GM21825 (cell line): Measurements from ENCODE around the gene LILRA5.
"Not testable (repeated sequence)": the region's sequence is repeated elsewhere in the genome, so short reads cannot be mapped to it uniquely, and the experiment has no call there.

Experiments used
- ATAC-seq: cut with Tn5 transposase; IDR thresholded peaks from one replicate; pipeline ENCODE4 v1.9.1; 2021; ENCODE audit warnings: mild to moderate bottlenecking, moderate library complexity; ENCODE audit not compliant: unreplicated experiment

LILRA5 gene

DNA sequence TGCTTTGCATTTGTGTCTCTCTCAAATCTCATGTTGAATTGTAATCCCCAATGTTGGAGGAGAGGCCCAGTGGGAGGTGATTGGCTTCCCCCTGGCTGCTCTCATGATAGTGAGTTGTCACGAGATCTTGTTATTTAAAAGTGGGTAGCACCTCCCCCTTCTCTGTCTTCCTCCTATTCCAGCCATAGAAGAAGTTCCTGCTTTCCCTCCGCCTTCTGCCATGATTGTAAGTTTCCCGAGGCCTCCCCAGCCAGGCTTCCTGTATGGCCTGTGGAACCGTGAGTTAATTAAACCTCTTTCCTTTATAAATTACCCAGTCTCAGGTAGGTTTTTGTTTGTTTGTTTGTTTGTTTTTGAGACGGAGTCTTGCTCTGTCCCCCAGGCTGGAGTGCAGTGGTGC is 22.2 kb upstream of the LILRA5 start:
- no peak for ATAC-seq

DNA sequence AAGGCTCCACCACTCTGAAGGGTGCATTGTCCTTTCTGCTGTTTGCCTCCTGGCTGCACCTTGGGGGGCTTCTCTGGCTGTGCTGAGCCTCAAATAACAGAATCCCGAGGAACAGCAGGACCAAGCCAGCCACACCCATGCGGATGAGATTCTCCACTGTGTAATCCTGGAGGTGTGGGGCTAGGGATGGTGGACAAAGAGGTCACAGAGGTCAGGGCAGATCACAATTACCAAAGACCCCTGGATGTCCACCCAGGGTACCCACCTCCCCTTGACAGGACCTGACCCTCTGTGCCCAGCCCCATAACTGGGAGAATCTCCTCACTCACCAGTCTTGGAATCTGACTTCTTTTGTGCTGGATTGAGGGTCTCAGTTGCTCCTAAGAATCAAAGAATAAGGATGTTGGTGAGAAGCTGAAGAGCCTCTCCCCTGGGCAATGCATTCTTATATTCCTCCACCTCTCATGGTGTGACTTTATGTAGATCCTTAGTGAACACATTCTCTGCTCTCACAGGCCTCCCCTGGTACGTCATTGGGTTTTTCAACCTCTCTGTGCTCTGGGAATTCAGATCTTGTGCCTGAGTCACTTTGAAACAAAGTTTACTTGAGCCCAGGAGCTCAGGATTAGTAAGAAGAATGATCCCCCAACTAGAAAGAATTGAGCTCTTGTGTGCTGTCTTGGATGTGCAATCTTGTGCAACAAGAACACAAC is 20.8 kb upstream of the LILRA5 start:
- no peak for ATAC-seq

DNA sequence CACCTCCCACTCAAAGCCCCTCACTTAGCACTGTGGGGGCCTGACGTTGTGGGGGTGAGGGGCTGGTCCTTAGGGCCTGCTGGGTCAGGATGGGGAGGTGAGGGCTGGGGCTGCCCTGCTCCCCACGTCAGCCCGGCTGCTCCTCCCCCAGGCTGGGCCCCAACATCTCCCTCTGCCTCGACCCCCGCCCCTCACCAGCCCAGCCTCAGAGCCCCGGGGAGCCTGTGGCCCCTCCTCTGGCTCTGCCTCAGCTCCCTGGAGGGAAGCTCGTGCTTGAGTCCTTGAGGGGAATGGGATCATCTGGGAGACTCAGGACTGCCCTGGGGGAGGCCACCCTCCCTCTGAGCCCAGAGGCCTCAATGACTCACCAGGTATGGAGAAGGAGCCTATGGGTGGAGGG is 19.2 kb upstream of the LILRA5 start:
- ATAC-seq: no peak

DNA sequence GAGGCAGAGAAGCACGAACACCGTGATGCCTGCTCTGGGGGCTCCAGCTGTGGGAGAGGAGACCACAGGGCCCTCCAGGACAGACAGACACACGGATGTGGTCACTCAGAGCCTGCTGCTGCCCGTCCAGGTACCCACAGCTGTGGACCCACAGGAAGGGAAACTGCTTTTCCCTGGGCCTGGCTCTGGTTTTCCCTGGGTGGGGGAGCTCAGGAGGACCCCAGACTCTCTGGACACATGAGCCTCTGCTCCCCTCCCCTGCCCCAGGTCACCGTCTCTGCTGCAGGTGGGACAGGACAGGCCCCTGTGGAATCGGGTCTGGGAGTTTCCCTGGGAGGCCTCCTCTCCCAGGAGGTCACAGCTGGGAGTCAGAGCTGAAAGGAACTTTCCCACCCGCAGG is 18.7 kb upstream of the LILRA5 start:
- no peak for ATAC-seq

DNA sequence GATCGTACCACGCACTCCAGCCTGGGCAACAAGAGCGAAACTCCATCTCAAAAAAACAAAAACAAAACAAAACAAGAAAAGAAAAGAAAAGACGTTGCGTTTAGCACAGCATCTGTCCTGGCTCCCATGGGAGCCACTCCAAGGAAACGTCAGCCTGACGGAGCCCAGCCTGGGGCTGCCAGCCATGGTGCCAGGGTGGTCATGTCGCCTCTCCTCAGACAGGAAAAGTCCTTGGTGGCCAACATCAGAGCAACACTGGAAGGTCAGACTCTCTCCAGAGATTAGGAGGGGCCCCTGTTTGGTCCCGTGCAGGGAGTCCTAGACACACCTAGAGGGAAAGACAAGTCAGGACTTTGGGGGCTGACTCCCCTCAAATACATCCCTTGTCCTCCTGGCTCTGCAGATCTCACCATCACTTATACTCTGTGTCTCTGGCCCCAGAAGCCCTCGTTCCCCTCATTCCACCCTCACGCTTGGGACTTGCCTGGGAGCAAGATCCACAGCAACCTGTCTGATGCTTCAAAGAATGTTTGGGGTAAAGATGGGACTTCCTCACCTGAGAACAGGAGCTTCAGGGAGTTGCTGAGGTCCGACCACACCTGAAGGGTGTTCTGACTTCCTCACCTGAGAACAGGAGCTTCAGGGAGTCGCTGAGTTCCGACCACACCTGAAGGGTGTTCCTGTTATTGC is 16.7 kb upstream of the LILRA5 start:
- no peak for ATAC-seq

DNA sequence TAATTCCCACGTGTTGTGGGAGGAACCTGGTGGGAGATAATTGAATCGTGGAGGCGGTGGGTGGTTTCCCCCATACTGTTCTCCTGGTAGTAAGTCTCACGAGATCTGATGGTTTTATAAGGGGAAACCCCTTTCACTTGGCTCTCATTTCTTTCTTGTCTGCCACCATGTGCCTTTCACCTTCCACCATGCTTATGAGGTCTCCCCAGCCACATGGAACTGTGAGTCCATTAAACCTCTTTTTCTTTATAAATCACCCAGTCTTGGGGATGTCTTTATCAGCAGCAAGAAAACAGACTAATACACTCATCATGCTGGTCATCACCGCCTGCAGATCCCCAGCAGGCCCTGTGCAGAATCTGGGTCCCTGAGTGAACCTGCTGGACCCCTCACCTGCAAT is 15.8 kb upstream of the LILRA5 start:
- not testable (repeated sequence) for ATAC-seq

DNA sequence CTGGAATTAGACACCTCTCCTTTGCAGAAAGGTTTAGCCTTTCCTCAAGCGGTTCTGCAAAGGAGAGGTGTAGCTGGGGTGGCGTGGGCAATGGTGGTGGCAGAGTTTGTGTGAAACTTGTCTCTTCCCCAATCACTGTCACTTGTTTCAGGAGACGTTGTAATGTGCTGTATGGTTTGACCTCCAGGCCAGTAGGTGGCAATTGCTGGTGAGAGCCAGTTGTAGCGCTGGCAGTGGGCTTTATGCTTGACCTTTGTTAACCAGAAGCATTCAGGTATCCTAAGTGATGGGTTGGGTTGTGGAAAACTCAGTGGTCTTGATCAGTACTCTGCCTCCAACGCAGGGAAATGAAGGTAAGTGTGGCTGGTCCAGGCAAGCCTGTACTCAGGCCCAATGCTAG is 12.7 kb upstream of the LILRA5 start:
- no peak for ATAC-seq

DNA sequence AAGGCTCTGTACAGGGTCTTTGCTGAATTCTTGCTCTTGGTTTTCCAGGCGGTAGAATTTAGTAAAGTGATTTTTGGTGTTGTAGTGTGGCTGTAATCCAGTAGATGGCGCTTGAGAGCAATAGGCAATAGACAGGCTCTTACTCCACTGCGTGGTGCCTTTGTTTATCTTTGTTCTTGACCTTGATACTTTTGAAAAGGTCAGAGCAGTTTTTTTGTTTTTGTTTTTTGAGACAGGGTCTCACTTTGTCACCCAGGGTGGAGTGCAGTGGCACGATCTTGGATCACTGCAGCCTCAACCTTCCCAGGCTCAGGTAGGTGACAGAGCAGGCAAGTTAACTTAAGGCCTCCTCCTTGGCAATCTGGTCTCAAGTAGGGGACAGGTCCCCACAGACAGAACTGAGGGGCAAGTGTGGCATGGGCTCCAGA is 12.2 kb upstream of the LILRA5 start:
- ATAC-seq: no peak

DNA sequence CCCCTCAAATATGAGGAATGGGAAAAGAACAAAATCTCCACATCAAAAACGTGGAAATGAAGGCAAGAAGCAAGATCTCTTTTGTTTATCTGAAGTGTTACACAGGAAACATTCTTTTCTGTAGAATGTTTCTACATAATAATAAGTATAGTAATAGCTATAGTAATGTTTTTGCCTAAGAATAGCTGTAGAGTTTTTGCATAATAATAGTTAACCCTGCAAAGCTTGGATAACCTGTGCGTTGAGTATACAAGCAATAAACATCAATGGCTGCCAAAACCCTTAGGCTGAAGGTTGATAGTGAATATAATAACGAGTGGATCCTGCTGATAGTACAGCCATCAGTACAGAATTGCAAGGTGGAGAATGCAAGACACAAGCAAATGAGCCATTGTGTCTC is 11.1 kb upstream of the LILRA5 start:
- ATAC-seq: no peak

DNA sequence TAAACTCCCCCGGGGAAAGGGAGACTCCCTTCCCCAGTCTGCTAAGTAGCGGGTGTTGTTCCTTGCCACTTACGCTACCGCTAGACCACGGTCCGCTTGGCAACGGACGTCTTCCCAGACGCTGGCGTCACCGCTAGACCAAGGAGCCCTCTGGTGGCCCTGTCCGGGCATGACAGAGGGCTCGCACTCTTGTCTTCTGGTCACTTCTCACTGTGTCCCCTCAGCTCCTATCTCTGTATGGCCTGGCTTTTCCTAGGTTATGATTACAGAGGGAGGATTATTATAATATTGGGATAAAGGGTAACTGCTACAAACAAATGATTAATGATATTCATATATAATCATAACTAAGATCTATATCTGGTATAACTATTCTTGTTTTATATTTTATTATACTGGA is 10.0 kb upstream of the LILRA5 start:
- ATAC-seq: not testable (repeated sequence)

DNA sequence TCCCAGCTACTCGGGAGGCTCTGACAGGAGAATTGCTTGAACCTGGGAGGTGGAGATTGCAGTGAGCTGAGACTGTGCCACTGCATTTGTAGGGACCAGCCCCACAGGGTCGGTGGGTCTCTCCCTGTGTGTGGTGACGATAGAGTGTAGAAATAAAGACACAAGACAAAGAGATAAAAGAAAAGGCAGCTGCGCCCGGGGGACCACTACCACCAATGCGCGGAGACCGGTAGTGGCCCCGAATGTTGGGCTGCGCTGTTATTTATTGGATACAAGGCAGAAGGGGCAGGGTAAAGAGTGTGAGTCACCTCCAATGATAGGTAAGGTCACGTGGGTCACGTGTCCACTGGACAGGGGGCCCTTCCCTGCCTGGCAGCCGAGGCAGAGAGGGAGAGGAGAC is 9.3 kb upstream of the LILRA5 start:
- not testable (repeated sequence) for ATAC-seq

DNA sequence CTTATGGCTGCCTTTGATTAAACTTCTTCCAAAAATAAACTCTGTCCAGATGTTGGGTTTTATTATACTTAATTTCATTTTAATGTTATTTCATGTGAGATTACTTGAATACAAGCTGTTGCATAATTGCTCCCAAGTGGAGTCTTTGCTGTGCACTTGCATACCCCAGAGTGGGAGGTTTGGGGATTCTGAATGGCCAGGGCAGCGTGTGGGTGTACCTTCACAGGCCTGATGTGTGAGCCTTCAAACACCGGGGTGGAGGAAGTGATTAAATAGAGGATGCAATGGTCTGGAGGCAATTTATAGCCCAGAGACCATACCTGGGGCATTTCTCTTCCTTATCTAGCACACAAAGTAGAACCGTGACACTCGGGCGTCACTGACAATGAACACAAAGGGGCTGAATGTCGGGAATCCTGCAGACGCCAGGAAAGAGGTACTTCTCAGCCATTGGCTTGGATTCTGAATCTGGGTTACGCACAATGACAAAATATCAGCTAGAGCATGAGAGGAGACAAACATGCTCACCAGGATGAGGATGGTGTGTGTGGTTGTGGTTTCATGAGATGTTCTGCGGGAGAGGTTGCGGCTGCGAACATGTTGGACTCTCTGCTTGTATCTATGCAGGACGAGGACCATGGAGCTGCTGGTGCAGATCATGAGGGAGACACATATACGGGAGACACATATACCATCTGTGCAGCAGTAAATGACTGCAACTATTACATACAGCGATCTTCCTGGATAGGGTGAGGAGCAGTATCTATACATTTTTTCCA is 7.1 kb upstream of the LILRA5 start:
- ATAC-seq: no peak

DNA sequence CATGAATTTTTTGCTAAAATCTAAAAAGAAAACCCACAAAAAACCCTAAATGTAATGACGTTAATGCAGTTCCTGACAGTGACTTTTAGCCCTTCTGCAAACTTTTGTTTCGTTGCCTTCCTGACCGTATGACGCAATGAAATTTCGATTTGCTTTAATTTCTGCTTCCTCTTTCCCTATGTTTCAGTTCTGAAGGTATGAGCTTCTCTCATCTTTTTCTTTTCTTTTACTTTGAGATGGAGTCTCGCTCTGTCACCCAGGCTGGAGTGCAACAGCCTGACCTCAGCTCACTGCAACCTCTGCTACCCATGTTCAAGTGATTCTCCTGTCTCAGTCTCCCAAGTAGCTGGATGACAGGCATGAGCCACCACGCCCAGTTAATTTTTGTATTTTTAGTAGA is 6.1 kb upstream of the LILRA5 start:
- no peak for ATAC-seq

DNA sequence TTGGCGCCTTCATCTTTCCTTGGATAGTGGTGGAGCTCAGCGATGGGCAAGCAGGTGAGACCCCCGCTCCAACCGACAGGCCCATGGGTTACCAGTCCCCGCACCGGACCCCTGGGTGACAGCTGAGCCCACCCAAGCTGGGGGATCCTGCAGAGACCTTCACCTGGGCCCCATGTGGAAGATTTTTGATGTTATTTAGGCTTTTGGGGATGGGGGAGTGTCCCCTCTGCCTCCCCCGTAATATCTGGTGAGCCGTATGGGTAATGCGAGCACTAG is 4.9 kb upstream of the LILRA5 start:
- no peak for ATAC-seq

DNA sequence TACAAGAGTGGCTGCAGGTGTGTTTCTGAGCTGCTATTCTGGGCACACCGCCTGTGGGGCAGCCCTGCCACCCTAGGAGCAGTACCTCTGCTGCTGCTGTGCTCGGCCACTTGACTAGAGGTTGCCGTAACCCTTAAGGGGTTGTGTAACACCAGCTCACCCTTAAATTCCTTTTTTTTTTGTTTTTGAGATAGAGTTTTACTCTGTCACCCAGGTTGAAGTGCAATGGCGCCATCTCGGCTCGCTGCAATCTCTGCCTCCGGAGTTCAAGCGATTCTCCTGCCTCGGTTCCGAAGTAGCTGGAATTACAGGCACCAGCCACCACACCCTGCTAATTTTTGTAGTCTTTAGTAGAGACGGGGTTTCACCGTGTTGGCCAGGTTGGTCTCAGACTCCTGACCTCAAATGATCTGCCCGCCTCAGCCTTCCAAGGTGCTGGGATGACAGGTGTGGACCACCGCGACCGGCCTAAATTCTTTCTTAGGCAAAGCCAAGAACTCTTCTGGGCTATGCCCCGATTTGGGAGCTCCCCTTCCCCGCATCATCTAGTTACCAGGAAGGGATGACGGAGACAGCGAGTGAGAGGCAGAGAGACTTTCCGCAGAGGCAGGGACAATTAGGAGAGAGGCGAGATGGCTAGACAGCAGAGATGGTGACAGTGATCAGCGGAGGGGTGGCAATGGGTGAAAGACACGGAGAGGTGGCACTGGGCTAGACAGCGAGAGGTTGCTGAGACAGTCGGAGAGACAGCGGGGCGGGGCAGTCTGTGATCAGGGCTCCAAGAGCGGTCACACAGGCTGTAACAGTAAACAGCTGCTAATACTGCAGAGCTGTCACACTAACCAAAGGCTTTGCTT is 4.4 kb upstream of the LILRA5 start:
- no peak for ATAC-seq

DNA sequence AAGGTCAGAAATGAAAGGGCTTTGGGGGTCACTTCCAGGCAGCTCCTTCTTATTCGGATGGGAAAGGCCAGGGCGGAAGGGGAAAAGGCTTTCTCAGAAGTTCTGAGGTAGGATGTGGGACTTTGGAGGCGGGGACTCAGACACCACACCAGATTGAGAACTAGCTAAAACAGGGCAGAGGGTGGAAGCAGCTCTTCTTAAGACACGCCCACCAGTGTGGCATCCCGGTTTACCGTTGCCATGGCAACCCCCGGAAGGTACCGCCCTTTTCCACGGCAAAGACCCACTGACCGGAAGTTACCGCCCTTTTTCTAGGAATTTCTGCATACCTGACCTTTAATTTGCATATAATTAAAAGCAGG is 3.8 kb upstream of the LILRA5 start:
- ATAC-seq: no peak

DNA sequence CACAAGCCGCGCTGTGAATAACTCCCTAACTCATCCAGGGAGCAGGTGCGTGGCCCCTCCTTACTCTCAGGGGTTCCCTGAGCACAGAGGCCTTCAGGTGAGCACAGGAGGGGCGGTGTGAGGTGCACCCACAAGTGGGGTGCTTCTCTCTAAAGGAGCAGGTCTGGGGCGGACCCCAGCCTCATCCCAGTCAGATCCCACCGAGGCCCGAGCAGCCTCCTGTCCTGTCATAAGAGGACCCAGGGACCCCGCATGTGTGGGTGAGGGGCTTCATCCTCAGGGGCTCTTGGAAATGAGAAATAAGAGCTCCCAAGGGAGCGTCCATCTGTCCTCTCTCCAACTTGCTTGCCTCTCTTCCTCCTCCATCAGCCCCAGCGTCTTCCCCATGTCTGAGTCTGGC is 3.0 kb upstream of the LILRA5 start:
- no peak for ATAC-seq

DNA sequence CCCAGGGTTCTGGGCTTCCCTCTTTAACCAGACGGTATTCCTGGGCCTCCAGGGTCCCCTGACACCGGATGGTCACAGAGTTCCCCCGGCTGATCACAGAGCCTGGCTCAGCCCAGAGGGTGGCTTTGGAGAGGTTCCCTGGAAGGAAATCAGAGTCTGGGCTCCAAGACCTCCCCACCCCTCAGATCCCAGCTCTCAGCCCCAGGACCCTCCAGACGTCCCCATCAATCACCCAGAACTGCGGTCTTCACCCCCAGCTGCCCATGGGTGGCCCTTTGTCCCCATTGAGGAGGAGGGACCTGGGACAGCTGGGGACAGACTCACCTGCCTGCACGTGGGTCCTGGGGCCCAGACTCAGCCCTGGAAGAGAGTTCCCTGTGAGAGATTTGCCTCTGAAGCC is 955 bp downstream of the LILRA5 start:
- ATAC-seq: no peak

DNA sequence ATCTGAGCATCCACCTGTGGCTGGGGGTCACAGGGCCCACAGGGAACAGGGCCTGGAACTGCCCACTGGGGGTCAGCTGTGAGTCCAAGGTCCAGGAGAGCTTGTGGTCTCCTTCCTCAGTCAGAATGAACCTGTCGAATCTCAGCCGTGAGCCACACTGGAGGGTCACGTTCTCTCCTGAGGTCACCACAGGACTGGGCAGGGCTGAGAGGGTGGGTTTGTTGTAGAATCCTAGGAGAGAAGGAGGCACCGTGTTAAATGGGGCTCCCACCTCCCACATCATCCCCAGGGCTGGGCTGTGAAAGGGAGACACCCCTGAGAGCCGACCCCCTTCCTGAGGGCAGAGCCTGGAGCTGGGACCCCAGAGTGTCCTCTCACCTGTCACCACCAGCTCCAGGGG is 1.5 kb downstream of the LILRA5 start:
- ATAC-seq: no peak

DNA sequence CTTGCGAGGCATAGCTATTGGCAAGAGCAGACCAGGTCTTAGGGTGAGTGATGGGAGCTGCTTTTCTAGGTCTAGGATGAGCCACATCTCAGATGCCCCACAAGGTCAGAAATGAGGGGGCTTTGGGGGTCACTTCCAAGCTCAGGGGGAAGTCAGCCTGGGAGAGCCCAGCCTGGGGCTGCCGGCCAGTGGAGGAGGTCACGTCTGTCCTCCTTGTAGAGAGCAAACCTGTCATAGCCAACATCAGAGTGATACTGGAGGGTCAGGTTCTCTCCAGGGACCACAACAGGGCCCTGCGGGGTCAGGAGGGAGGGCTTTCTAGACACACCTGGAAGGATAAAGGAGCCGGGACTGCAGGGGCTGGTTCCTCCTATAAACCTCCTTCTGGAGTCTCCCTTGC is 2.4 kb downstream of the LILRA5 start:
- ATAC-seq: no peak

DNA sequence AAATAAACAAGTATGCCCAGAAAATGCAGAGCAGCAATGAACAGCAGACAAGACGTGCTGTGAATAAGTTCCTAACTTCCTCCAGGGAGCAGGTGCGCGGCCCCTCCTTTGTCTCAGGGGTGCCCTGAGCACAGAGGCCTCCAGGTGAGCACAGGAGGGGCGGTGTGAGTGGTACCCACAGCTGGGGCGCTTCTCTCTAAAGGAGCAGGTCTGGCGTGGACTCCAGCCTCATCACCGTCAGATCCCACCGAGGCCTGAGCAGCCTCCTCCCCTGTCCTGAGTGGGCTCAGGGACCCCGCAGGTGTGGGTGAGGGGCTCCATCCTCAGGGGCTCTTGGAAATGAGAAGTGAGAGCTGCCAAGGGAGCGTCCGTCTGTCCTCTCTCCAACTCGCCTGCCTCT is 3.2 kb downstream of the LILRA5 start:
- no peak for ATAC-seq
